Pancreas (tissue), 10 donors: Measurements from ENCODE around the gene TGM6. TPM values are rescaled to one million over a fixed set of nuclear protein-coding genes. Genes with fewer than 3 reads are reported as not detected.

Source experiments
- ATAC-seq, 4 donors: fragments of 200-7000 bp; cut with Tn5 transposase; one replicate each; pipeline versions ENCODE4 v1.8.0 to v1.9.1; 2020; ENCODE audit warnings: mild to moderate bottlenecking in 4 of 4, moderate library complexity in 4 of 4
- DNase-seq, 6 donors: peaks; one replicate each; pipeline ENCODE4 v3.0.0-alpha.2; 2020
- FAIRE-seq: peaks from 2 replicates; lab custom pipeline; 2012; peaks lifted over from hg19 to GRCh38; lab: Jason Lieb, UNC
- H3K27ac ChIP-seq, 4 donors: fragments of 200-600 bp; sonication (generic); 1 replicate in 3 of 4; 2 replicates in 1 of 4; pipeline versions ENCODE4 v1.5.0 to v1.8.0; 2020
- H3K27me3 ChIP-seq, 4 donors: fragments of 200-600 bp; one replicate each; pipeline ENCODE4 v1.8.0; 2021
- H3K36me3 ChIP-seq, 3 donors: fragments of 200-600 bp; sonication (generic) in 1 of 3; one replicate each; pipeline versions ENCODE4 v1.5.0 to v1.8.0; 2020 to 2021
- H3K4me1 ChIP-seq, 3 donors: fragments of 200-600 bp; one replicate each; pipeline ENCODE4 v1.8.0; 2021
- H3K4me3 ChIP-seq, 4 donors: fragments of 200-600 bp; sonication (generic) in 2 of 4; one replicate each; pipeline versions ENCODE4 v1.5.0 to v1.8.0; 2020 to 2021
- H3K9me3 ChIP-seq, 4 donors: fragments of 200-600 bp; one replicate each; pipeline ENCODE4 v1.8.0; 2021
- WGBS, 2 donors: extraction: QIAGEN DNeasy Blood & Tissue Kit; methylation state at CpG; one replicate each; pipeline ENCODE4 v1.1.7; 2013; 5-methylcytosine and 5-hydroxymethylcytosine counted together
- intact Hi-C, 3 donors: fragments of 100-400 bp; cut with DNase I; formaldehyde crosslinking; loops; one replicate each; pipeline versions ENCODE4 v1.11.1 to v1.14.2; 2022
- polyA plus RNA-seq, 2 donors: library from polyadenylated mRNA; stranded (reverse); fragments of 200-250 nt; gene quantifications; one replicate each; pipeline ENCODE4 v1.2.3, GENCODE V29; 2013
- total RNA-seq, 6 donors: library from RNA; stranded (reverse); fragmentation: NEBNext Ultra II Directional in 4 of 6; extraction: Animal tissue kit (Norgen Biotek cat#: 25700) in 4 of 6; gene quantifications; one replicate each; pipeline versions ENCODE4 v1.2.1 to v1.2.4, GENCODE V29; 2021 to 2023
- TF ChIP-seq, protein P1 (sequence below), 4 donors: fragments of 200-600 bp; sonication (generic) in 3 of 4; IDR thresholded peaks; one replicate each; pipeline versions ENCODE4 v1.5.0 to v1.8.0; 2021; ENCODE audit warnings: antibody characterized with exemption in 4 of 4
- donor health status: healthy with polysubstance abuse.
- donor health status: DM: no; HTN: no; CAD: no; lungs with moderate emphysema.
- donor health status: DM: no; HTN: no; CAD: no.
- donor health status: control.
- donor health status: control.
- donor health status: Bipolar disorder and iron deficiency.
- donor health status: DM: yes; HTN: yes; CAD: no.
- donor health status: DM: no; HTN: no; CAD: no.
- donor health status: DM: no; HTN: no; CAD: no.
- donor health status: DM: yes; HTN: yes; CAD: no.

TGM6 gene
- total and polyA plus RNA-seq, 8 donors, result not detected

DNA sequence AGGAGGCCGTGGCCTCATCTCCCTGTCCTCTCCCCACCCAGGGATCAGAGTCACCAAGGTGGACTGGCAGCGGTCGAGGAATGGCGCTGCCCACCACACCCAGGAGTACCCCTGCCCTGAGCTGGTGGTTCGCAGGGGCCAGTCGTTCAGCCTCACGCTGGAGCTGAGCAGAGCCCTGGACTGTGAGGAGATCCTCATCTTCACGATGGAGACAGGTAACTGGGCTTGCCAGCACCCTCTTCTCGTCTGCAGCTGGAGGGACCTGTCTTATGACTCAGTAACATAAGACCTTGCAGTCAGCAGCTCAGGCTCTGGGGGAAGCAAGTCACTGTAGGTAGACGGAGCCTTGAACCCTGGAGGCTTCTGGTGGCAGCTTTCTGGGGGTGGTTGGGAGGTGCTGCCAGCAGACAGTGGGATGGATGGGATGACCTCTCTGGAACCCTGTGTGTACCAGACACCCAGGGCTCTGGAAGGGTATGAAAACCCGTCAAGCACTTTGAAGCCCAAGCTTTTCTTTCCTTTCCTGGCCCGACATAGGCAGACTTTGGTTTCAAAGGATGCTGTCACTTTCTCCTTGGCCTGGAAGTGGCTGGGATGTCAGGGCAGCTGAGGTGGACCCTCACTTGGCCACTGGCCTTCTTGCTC is 13.8 kb downstream of the TGM6 start:
- H3K36me3 ChIP-seq, result no peaks in the 10 kb centered on the region
- H3K9me3 ChIP-seq, result no peaks in the 10 kb centered on the region
- DNase-seq, result no peak
- H3K4me1 ChIP-seq, result no peaks in the 10 kb centered on the region
- no peaks in the 10 kb centered on the region for H3K27me3 ChIP-seq
- ATAC-seq, result no peak
- no peak for FAIRE-seq
- intact Hi-C loops, result no loop called here
- no peak overlapping the region for H3K27ac ChIP-seq
- WGBS, 2 donors, result 72 to 77% methylated on average over 10 to 12 of the region's 12 CpGs
- TF ChIP-seq, protein P1, sequence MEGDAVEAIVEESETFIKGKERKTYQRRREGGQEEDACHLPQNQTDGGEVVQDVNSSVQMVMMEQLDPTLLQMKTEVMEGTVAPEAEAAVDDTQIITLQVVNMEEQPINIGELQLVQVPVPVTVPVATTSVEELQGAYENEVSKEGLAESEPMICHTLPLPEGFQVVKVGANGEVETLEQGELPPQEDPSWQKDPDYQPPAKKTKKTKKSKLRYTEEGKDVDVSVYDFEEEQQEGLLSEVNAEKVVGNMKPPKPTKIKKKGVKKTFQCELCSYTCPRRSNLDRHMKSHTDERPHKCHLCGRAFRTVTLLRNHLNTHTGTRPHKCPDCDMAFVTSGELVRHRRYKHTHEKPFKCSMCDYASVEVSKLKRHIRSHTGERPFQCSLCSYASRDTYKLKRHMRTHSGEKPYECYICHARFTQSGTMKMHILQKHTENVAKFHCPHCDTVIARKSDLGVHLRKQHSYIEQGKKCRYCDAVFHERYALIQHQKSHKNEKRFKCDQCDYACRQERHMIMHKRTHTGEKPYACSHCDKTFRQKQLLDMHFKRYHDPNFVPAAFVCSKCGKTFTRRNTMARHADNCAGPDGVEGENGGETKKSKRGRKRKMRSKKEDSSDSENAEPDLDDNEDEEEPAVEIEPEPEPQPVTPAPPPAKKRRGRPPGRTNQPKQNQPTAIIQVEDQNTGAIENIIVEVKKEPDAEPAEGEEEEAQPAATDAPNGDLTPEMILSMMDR (IDR thresholded peaks at IDR 0.05), result no peak
- no peak overlapping the region for H3K4me3 ChIP-seq

DNA sequence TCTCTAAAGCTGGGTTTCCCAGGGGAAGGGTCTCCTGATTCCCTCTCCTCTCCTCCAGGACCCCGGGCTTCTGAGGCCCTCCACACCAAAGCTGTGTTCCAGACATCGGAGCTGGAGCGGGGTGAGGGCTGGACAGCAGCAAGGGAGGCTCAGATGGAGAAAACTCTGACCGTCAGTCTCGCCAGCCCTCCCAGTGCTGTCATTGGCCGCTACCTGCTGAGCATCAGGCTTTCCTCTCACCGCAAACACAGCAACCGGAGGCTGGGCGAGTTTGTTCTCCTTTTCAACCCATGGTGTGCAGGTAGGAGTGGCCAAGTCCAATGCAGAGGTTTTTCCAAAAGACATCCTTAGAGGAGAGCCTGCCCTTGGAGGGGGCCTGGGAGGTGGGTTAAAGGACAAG is 14.4 kb downstream of the TGM6 start:
- no peaks in the 10 kb centered on the region for H3K9me3 ChIP-seq
- TF ChIP-seq, protein P1 (IDR thresholded peaks at IDR 0.05), result no peak
- no peak overlapping the region for H3K4me3 ChIP-seq
- no peaks in the 10 kb centered on the region for H3K36me3 ChIP-seq
- no peak for DNase-seq
- no peak for ATAC-seq
- no peak for FAIRE-seq
- intact Hi-C loops, result no loop called here
- no peaks in the 10 kb centered on the region for H3K27me3 ChIP-seq
- no peaks in the 10 kb centered on the region for H3K4me1 ChIP-seq
- H3K27ac ChIP-seq, result no peak overlapping the region
- WGBS, 2 donors, result 73 to 78% methylated on average over 9 of the region's 9 CpGs

DNA sequence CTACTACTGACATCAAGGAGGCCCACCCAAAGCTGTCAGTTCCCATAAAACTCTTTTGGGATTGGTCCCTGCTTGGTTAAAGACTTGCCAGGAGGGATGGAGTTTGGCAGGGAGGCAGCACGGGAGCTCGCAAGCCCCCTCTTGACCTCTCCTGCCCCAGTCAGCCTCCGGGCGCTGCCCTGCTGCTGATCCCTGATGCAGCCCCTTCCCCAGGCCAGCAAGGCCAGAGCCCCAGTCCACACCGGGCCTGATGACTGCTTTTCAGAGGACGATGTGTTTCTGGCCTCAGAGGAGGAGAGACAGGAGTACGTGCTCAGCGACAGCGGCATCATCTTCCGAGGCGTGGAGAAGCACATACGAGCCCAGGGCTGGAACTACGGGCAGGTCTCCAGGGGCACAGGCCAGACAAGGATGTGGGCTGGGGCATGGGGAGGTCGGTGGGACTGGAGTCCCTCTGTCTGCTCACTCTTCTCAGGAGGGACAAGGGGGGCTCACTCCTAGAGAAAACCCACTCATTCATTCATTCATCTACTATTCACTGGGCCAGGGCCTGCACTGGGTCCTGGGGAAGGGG is 15.6 kb downstream of the TGM6 start:
- TF ChIP-seq, protein P1 (IDR thresholded peaks at IDR 0.05), result no peak
- Histone ChIP-seq H3K36me3 (no peaks in the 10 kb centered on the region), H3K4me1 (no peaks in the 10 kb centered on the region), H3K9me3 (no peaks in the 10 kb centered on the region), H3K27me3 (no peaks in the 10 kb centered on the region), H3K27ac (no peak overlapping the region), H3K4me3 (no peak overlapping the region)
- WGBS, 2 donors, result 78 to 89% methylated on average over 14 of the region's 14 CpGs
- DNase-seq (no peak), FAIRE-seq (no peak), ATAC-seq (no peak)
- intact Hi-C loops, result no loop called here

DNA sequence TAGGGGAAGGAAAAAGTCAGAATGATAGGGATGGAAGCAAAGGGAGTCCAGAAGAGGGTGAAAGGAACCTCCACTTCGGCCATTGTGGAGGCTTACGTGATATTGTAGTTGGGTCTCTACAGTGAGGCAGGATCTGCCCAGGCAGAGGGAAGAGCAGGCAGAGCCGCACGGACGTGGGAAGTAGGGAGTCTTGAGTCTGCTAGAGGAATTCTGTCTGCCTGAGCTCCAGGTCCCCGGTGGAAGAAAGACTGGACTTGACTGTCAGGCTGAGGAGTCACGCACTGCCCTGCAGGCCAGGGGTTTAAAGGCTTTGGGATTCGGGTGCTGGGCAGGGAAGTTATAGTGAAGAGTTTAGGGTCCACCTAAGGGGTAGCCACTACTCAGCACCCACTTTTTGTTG is 16.4 kb downstream of the TGM6 start:
- no peak overlapping the region for H3K27ac ChIP-seq
- no peaks in the 10 kb centered on the region for H3K4me1 ChIP-seq
- whole genome bisulfite sequencing, 2 donors, result 80 to 89% methylated on average over 8 of the region's 8 CpGs
- no peak for ATAC-seq
- intact Hi-C loops, result no loop called here
- no peaks in the 10 kb centered on the region for H3K27me3 ChIP-seq
- TF ChIP-seq, protein P1 (IDR thresholded peaks at IDR 0.05), result no peak
- H3K4me3 ChIP-seq, result no peak overlapping the region
- H3K9me3 ChIP-seq, result no peaks in the 10 kb centered on the region
- no peak for FAIRE-seq
- no peak for DNase-seq
- no peaks in the 10 kb centered on the region for H3K36me3 ChIP-seq

DNA sequence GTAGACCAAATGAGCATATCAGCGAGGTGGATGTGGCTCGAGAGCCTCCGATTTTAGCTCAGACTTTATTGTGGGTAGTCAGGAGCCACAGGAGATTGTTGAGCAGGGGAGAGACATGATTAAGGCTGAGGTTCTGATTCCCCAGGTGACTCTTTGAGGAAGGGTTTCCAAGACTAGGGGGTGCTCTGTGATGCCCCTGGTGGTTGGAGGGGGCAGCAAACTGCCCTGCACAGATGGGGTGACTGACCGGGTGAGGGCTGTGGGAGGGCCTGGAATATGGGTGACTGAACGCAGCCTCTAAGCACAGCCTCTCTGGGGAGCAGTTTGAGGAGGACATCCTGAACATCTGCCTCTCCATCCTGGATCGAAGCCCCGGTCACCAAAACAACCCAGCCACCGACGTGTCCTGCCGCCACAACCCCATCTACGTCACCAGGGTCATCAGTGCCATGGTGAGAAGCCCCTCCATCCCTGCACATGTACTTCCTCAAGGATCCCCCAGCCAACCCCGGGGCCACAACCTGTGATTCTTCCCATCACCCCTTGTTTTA is 17.0 kb downstream of the TGM6 start:
- Histone ChIP-seq H3K36me3 (no peaks in the 10 kb centered on the region), H3K4me3 (no peak overlapping the region), H3K4me1 (no peaks in the 10 kb centered on the region), H3K9me3 (no peaks in the 10 kb centered on the region), H3K27ac (no peak overlapping the region), H3K27me3 (no peaks in the 10 kb centered on the region)
- no peak for ATAC-seq
- DNase-seq, result no peak
- WGBS, 2 donors, result 83 to 89% methylated on average over 12 of the region's 12 CpGs
- FAIRE-seq, result no peak
- intact Hi-C loops, result no loop called here
- TF ChIP-seq, protein P1 (IDR thresholded peaks at IDR 0.05), result no peak
